T follicular helper cell (primary cell): ENCODE data around the gene SPTBN2.

Experiments
- DNase-seq: peaks from one replicate; pipeline ENCODE4 v3.0.0-alpha.2; 2020; ENCODE audit warnings: low read depth
- total RNA-seq, 2 experiments: gene quantifications; one replicate each; lab custom pipeline; 2026; lab: John Stamatoyannopoulos, UW

SPTBN2 gene
- total RNA-seq, result 0.54 to 0.70 reads per million in 2 experiments

GRCh38 chr11:66728693-66729385 is at the start of gene SPTBN2:
SPTBN2 (minus strand) TSS chr11:66729216; CDS start chr11:66721240, 7,976 bp downstream.
- no peak for DNase-seq

- no peak for DNase-seq
Measured at GRCh38 chr11:66768818-66769217, 39.8 kb upstream of the SPTBN2 start.

DNA sequence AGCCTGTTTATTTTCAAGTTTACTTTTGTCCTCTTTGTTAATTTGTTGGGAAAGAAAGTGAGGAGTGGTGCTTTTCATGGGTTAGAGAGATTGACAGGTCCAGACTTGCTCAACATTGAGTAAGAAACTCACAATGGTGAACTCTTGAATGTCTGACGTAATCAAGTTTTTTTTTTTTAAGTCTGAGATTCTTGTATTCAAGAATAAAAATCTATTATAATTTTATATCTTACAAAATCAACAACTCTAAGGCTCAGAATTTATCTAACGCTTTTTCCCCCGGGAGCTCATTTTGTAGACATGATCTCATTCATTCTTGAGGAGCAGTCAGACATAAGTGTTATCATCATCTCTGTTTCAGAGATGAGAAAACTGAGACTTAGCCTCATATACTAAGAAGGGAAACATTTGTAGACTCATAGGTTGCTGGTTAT is 39.1 kb upstream of the SPTBN2 start:
- no peak for DNase-seq

DNA sequence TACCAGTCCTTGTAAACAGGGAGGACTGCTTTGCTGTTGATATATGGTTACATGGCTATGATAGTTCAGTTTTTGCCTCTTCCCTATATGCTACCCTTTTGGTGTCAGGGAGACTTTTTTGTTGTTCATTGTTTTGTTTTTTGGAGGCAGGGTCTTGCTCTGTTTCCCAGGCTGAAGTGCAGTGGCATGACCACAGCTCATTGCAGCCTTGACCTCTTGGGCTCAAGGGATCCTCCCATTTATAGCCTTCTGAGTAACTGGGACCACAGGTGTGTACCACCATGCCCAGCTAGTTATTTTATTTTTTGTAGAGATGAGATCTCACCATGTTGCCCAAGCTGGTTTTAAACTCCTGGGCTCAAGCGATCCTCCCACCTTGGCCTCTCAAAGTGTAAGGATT is 38.6 kb upstream of the SPTBN2 start:
- DNase-seq, result no peak

GRCh38 chr11:66766681-66767080 is 37.7 kb upstream of the SPTBN2 start:
- DNase-seq, result no peak

DNA sequence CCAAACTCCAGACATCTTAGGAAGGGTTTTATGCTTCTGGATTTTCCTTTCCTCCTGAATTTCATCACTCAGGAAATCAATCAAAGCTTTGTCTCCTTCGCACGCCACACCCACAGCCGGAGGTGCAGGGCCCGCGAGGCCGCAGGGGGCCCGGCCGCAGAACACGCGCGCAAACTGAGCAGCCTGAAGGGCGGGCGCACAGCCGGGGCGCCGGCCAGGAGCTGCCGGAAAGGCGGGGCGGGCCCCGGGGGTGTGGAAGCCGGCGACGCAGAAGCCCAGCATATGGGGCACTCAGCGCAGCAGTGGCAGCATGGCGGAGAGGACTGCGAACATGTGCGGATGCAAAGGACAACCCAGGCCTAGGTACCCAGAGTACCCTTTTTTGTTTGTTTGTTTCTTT is 33.1 kb upstream of the SPTBN2 start:
- DNase-seq, result no peak

- DNase-seq, result no peak
Measured at GRCh38 chr11:66752148-66752547, 23.1 kb upstream of the SPTBN2 start.

GRCh38 chr11:66749091-66749490 is 20.1 kb upstream of the SPTBN2 start:
- DNase-seq, result no peak

GRCh38 chr11:66747480-66747879 is 18.5 kb upstream of the SPTBN2 start:
- no peak for DNase-seq

DNA sequence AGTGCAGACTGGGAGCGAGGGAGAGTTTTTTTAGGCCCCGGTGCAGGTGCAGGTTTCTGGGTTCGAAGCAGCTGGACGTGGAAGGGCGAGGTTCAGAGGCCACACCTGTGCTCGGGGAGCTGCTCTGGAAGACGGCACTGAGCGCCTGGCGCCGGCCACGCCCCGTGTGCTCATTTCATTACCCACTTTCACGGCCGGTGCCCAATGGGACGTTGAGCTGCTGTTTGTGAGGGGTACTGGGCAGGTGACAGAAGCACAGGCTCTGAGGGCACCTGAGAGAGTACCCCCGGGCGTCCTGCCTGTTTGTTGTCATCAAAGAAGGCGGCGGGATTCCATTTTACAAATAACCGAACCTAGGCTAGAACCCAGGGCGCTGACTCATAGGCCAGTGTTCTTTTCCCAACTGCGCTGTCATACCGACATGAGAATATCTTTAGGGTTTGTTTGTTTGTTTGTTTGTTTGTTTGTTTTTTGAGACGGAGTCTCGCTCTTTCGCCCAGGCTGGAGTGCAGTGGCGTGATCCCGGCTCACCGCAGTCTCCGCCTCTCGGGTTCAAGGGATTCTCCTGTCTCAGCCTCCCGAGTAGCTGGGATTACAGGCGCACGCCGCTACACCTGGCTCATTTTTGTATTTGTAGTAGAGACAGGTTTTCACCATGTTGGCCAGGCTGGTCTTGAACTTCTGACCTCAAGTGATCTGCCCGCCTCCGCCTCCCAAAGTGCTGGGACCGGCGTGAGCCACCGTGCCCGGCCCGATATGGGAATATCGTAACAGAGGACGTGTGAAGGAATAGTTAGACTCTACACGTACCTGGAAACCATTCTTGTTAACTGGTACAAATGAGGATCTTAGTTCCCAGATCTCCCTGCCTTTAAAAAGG is 16.6 kb upstream of the SPTBN2 start:
- DNase-seq, result peak; percentile 10

DNA sequence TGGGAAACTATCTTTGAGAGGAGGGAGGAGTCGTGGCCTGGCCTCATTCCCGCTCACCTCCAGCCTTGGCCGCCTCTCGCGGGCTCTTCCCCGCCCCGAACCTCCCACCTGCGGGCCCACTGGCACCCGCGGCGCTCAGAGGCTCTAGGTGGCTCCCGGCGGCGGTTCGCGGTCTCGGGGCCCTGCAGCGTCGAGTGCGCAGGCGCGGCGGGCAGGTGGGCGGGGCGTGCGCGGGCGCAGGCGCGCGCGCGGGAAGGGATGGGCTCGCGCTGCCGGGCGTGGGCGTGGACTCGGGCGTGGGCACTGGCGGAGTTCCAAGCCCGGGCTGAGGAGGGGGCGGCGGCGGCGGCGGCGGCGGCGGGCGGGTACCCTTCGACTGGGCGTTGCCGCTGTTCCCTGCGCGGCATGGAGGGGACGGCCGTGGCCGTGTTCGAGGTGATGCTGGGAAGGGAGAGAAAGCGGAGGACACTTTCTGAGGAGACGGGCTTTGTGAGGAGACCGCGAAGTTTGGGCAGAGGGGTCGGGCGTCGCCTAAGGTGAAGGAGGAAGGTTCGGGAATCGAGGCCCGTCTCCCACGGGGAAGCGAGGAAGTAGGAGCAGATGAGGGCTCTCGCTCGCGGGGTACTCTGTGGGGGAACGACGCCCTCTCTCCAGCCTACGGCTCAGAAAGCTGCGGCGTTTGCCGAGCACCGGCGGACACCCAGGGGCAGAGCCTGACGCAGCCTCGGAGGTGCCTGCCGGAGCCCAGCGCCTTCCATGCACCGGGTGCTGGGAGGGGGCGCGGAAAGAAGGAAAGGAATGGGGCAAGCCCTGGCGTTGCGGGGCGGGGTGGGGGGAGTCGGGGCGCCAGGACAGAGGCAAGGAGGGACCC is 15.7 kb upstream of the SPTBN2 start:
- DNase-seq, result peak; percentile 82

- DNase-seq, result no peak
Measured at GRCh38 chr11:66743271-66743968, 14.4 kb upstream of the SPTBN2 start.

DNA sequence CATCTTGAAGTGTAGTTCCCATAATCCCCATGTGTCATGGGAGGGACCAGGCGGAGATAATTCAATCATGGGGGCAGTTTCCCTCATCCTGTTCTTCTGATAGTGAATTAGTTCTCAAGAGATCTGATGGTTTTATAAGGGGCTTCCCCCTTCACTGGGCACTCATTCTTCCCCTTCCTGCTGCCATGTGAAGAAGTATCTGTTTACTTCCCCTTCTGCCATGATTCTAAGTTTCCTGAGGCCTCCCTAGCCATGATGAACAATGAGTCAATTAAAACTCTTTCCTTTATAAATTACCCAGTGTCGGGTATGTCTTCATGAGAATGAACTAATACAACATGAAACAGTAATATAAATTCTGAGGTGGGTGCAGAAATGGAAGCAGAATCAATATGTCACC is 12.1 kb upstream of the SPTBN2 start:
- DNase-seq, result no peak

DNA sequence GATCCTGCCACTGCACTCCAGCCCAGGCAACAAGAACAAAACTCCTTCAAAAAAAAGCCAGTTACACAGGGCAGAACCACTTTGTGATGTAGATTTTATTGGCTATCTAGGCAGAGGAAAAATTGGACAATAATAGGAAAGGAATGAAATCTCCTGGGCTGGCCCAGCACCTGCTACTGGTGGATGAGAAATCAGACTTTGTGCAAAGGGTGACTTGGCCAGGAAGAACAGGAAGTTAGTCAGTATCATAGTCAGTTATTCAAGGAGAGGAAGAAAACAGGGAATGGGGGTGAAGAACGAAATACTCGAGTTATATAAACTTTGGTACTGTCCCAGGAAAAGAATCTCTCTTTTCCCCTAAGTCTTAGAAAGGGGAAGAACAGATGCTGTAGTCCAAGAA is 11.0 kb upstream of the SPTBN2 start:
- DNase-seq, result no peak

DNA sequence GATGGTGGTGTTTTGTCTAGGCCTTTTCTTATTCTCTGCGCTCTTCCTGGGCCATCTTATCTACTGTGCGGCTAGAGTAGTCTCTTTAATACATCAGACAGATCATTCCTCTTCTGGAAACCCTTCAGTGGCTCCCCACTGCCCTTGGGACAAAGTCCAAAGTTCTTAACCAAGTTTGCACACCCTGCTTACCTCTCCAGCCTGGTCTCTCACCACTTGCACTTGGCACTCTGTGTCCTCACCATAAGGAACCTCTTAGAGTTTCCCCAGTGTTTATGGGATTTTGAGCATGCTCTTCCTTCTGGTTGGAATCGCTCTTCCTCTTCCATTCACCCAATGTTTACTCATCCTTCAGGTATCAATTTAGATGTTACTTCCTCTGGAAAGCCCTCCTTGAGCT is 5.2 kb upstream of the SPTBN2 start:
- no peak for DNase-seq

GRCh38 chr11:66729447-66729846 is 431 bp upstream of the SPTBN2 start:
- DNase-seq, result no peak

DNA sequence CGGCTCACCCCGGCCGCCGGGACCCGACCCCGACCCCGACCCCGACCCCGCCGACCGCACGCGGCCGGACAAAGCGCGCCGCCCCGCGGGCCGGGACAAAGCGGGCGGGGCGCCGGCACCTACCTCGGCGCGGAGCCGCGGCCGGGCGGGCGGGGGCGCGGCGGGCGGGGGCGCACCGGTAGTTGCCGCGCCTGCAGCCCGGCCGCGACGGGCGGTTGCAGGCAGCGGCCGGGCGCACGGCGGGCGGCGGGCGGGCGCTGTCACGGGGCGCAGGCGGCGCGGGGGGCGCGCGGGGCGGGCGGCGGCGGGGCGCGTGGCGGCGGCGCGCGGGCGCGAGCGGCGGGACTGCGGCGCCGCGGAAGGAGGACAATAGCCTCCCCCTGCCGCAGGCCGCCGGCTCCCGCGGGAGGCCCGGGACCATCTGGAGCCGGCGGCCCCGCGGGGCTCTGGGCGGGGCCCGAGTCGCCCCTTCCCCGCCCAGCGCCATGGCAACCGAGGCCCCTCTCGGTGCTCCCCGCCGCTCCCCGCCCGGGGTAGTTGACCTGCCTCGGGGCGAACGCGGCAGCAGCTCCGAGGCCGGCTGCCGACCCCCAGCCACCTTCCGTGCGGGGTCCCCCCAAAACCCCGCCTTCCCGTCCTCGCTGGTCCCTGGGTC is 851 bp downstream of the SPTBN2 start:
- DNase-seq, result no peak

- no peak for DNase-seq
Measured at GRCh38 chr11:66727282-66728037, 1.6 kb downstream of the SPTBN2 start.

DNA sequence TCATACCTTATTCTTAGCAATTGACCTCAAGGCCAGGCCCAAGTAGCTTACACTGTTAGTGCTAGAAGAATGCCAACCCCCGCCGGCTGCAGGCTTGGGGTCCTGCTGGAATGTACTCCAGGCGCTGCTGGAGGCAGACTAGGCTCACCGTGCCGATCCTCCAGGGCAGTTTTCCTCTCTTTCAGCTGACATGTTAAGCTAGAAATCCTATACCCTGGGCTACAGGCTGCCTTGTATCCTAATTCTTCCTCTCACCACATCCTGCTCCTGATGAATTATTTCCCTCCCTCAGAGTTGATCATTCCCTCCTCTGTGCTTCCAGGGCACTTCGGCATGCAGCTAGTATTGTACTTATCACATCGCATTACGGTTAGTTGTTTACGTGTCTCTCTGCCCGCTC is 3.4 kb downstream of the SPTBN2 start:
- DNase-seq, result no peak

GRCh38 chr11:66725114-66725513 is 3.9 kb downstream of the SPTBN2 start:
- no peak for DNase-seq
